Measurements from ENCODE around the gene ZNF507.

GRCh38 chr19:32350987-32351348 is 5.6 kb downstream of the ZNF507 start:
- TF ChIP-seq CTCF (IDR thresholded peaks at IDR 0.05), result no peak
- no peak for TF ChIP-seq POLR2A (IDR thresholded peaks at IDR 0.05)
